Spleen (tissue), 11 donors: ENCODE measurements around the gene PSMD2. TPM values are rescaled to one million over a fixed set of nuclear protein-coding genes. Genes with fewer than 3 reads are reported as not detected.

ENCODE experiments used
- DNase-seq: peaks from one replicate; pipeline ENCODE4 v3.0.0-alpha.2; 2020
- H3K27ac ChIP-seq, 8 donors: fragments of 200-600 bp; sonication (generic) in 7 of 8; 1 replicate in 4 of 8; 2 replicates in 4 of 8; pipeline versions ENCODE4 v1.5.0 to v1.8.0; 2016 to 2021; ENCODE audit warnings: inconsistent platforms in 4 of 8, mild to moderate bottlenecking in 4 of 8, moderate library complexity in 1 of 8
- H3K27me3 ChIP-seq, 7 donors: fragments of 200-600 bp; sonication (generic) in 6 of 7; replicated peaks in 1 of 7; 1 replicate in 4 of 7; 2 replicates in 3 of 7; pipeline versions ENCODE4 v1.5.0 to v1.8.0; 2016 to 2021; ENCODE audit warnings: inconsistent platforms in 3 of 7, mild to moderate bottlenecking in 1 of 7
- H3K36me3 ChIP-seq, 6 donors: fragments of 200-600 bp; sonication (generic) in 5 of 6; 1 replicate in 4 of 6; 2 replicates in 2 of 6; pipeline versions ENCODE4 v1.5.0 to v1.8.0; 2016 to 2021; ENCODE audit warnings: inconsistent platforms in 2 of 6
- H3K4me1 ChIP-seq, 6 donors: fragments of 200-600 bp; sonication (generic) in 5 of 6; 1 replicate in 3 of 6; 2 replicates in 3 of 6; pipeline versions ENCODE4 v1.5.0 to v1.8.0; 2016 to 2021; ENCODE audit warnings: inconsistent platforms in 3 of 6
- H3K4me3 ChIP-seq, 8 donors: fragments of 200-600 bp; sonication (generic) in 7 of 8; 1 replicate in 4 of 8; 2 replicates in 4 of 8; pipeline versions ENCODE4 v1.5.0 to v1.8.0; 2016 to 2021; ENCODE audit warnings: inconsistent platforms in 4 of 8, mild to moderate bottlenecking in 4 of 8, moderate library complexity in 2 of 8
- H3K9me3 ChIP-seq, 8 donors: fragments of 200-600 bp; sonication (generic) in 7 of 8; 1 replicate in 4 of 8; 2 replicates in 4 of 8; pipeline versions ENCODE4 v1.5.0 to v1.8.0; 2016 to 2021; ENCODE audit warnings: inconsistent platforms in 4 of 8
- CTCF ChIP-seq, 11 experiments: fragments of 200-600 bp in 7 of 11; fragments of 450-650 bp in 4 of 11; sonication (generic) in 4 of 11; IDR thresholded peaks in 8 of 11; conservative IDR thresholded peaks in 3 of 11; 1 replicate in 7 of 11; 2 replicates in 4 of 11; pipeline versions ENCODE4 v1.4.0 to v1.8.0; 2016 to 2021; ENCODE audit warnings: antibody characterized with exemption in 11 of 11, inconsistent platforms in 4 of 11, mild to moderate bottlenecking in 1 of 11
- POLR2A ChIP-seq, 3 donors: fragments of 450-650 bp; IDR thresholded peaks; one replicate each; pipeline ENCODE4 v1.5.1; 2017; ENCODE audit warnings: antibody characterized with exemption in 3 of 3, mild to moderate bottlenecking in 1 of 3
- POLR2AphosphoS5 ChIP-seq, 3 donors: sonication (generic); formaldehyde crosslinking; IDR thresholded peaks; one replicate each; pipeline ENCODE4 v1.5.1; 2017; ENCODE audit warnings: antibody characterized with exemption in 3 of 3
- WGBS, 5 donors: extraction: QIAGEN DNeasy Blood & Tissue Kit in 3 of 5; methylation state at CpG; one replicate each; pipeline versions ENCODE4 v1.1.5 to v1.1.7; 2013 to 2018; 5-methylcytosine and 5-hydroxymethylcytosine counted together
- intact Hi-C: fragments of 100-400 bp; cut with DNase I; formaldehyde crosslinking; loops from one replicate; pipeline ENCODE4 v1.15.0; 2023; ENCODE audit warnings: low total_unique reads
- polyA plus RNA-seq, 3 donors: library from polyadenylated mRNA; stranded (reverse); fragments of 200-250 nt; gene quantifications; one replicate each; pipeline ENCODE4 v1.2.1, GENCODE V29; 2013
- total RNA-seq, 7 donors: library from RNA; depleted of rRNA in 3 of 7; stranded (reverse); fragments of >200 nt in 3 of 7; fragmentation: NEBNext Ultra II Directional in 4 of 7; extraction: Animal tissue kit (Norgen Biotek cat#: 25700) in 4 of 7; gene quantifications; one replicate each; pipeline versions ENCODE4 v1.1.0 to v1.2.1, GENCODE V29; 2016 to 2021
- donor health status: healthy with polysubstance abuse.
- donor health status: DM: no; HTN: no; CAD: no; lungs with moderate emphysema.
- donor health status: DM: no; HTN: no; CAD: no.
- donor health status: Bipolar disorder and iron deficiency.
- donor health status: healthy.
- donor health status: DM: no; HTN: no; CAD: no.
- donor health status: DM: yes; HTN: yes; CAD: no.

PSMD2 gene
- total and polyA plus RNA-seq, 10 donors: 53.8 to 191 (median 135) TPM

GRCh38 chr3:184349563-184350470 is 50.8 kb downstream of the PSMD2 start:
- no peak overlapping the region for H3K4me3 ChIP-seq
- DNase-seq: no peak
- peaks cover 0 to 6% (median 2%) of the 10 kb centered on the region in 6 donors for H3K36me3 ChIP-seq
- intact Hi-C loops: no loop called here
- peaks cover 0 to 35% (median 17%) of the 10 kb centered on the region in 6 donors for H3K4me1 ChIP-seq
- TF ChIP-seq POLR2A (IDR thresholded peaks at IDR 0.05) (no peak), CTCF (IDR thresholded peaks at IDR 0.05 in 8 of 11, conservative IDR thresholded peaks at IDR 0.05 in 3 of 11) (no peak), POLR2AphosphoS5 (IDR thresholded peaks at IDR 0.05) (no peak)
- WGBS, 5 donors: 90 to 97% (median 93%) methylated on average over 10 of the region's 10 CpGs
- H3K9me3 ChIP-seq: no peaks in the 10 kb centered on the region
- H3K27ac ChIP-seq: no peak overlapping the region
- no peaks in the 10 kb centered on the region for H3K27me3 ChIP-seq

- no peak overlapping the region for H3K27ac ChIP-seq
- 94 to 99% (median 96%) methylated on average over 6 of the region's 6 CpGs for WGBS, 5 donors
These were observed 51.6 kb downstream of the PSMD2 start for GRCh38 chr3:184350618-184351017.

GRCh38 chr3:184351511-184352148 is 52.6 kb downstream of the PSMD2 start:
- no peak overlapping the region for H3K27ac ChIP-seq
- intact Hi-C loops: no loop called here
- DNase-seq: no peak
- no peak overlapping the region for H3K4me3 ChIP-seq
- no peaks in the 10 kb centered on the region for H3K9me3 ChIP-seq
- H3K27me3 ChIP-seq: no peaks in the 10 kb centered on the region
- H3K36me3 ChIP-seq: peaks cover 0 to 7% (median 0%) of the 10 kb centered on the region in 6 donors
- TF ChIP-seq POLR2A (IDR thresholded peaks at IDR 0.05): no peak
- TF ChIP-seq POLR2AphosphoS5 (IDR thresholded peaks at IDR 0.05): peak in 1 of 3 donors; percentile 14
- TF ChIP-seq CTCF (IDR thresholded peaks at IDR 0.05 in 8 of 11, conservative IDR thresholded peaks at IDR 0.05 in 3 of 11): no peak
- WGBS, 5 donors: 67 to 77% (median 74%) methylated on average over 8 to 9 of the region's 9 CpGs
- peaks cover 0 to 20% (median 7%) of the 10 kb centered on the region in 6 donors for H3K4me1 ChIP-seq

More at GRCh38 chr3:184350618-184351017, 51.6 kb downstream of the PSMD2 start:
- H3K36me3 ChIP-seq: peaks cover 0 to 7% (median 0%) of the 10 kb centered on the region in 6 donors
- no peaks in the 10 kb centered on the region for H3K9me3 ChIP-seq
- no peak overlapping the region for H3K4me3 ChIP-seq
- intact Hi-C loops: no loop called here
- no peaks in the 10 kb centered on the region for H3K27me3 ChIP-seq
- TF ChIP-seq POLR2A (IDR thresholded peaks at IDR 0.05): no peak
- TF ChIP-seq POLR2AphosphoS5 (IDR thresholded peaks at IDR 0.05): no peak
- no peak for TF ChIP-seq CTCF (IDR thresholded peaks at IDR 0.05 in 8 of 11, conservative IDR thresholded peaks at IDR 0.05 in 3 of 11)
- DNase-seq: no peak
- H3K4me1 ChIP-seq: peaks cover 0 to 27% (median 12%) of the 10 kb centered on the region in 6 donors
